ENCODE data around the gene GMDS.
"Not testable (repeated sequence)": the region's sequence is repeated elsewhere in the genome, so short reads cannot be mapped to it uniquely, and the experiment has no call there.

GMDS gene

DNA sequence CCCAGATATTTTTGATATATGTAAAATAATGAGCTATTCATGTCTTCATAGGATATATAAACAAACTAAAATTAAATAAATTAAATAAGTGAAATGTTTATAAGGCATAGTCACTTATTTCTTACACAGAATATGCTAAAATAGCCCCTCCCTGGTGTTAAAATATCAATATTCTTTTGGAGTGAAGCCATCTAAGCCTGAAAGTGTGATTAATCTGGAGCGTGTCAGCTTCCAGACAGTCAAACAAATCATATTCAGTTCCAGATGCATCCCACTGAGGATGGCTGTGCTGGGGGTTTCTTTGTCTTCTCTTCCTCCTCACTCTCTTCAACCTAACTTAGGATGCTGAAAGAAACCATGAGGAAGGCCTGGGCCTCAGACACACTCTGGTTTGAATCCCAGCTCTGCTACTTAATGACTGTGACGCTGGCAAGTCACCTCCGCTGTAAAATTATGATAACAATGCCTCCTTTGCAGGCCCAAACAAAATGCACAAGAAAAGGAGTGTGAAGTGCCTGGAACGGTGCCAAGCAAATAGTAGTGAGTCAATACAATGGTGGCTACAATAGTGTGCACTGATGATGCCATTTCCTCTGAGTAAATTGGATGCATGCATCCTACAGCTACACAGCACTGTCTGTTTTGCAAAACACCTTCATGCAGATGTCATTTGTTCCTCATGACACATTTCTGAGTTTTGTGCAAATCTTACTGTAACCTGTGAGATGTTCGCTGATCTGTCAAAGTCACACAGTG is 474.3 kb downstream of the GMDS start:
- DNase-seq (ENCODE audit: low spot score), result no peak

DNA sequence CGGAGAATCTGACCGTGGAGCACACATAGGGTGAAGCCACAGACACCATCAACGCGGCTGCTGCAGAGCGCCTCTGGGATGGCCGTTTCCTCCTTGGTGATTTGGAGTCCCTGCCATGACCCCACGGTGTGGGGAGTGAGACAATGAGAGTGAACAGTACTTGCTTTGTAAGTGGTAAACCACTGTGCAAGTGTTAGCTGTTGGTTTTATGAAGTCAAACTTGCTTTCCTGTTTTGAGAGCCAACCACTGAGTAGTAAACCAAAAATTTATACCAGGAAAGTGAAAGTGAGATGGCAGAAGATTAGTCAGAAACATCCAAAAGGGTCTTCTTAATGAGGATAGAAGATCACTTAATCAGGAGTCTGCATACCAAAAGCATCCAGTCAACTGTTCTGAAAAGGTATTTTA is 475.0 kb downstream of the GMDS start:
- DNase-seq (ENCODE audit: low spot score), result no peak

DNA sequence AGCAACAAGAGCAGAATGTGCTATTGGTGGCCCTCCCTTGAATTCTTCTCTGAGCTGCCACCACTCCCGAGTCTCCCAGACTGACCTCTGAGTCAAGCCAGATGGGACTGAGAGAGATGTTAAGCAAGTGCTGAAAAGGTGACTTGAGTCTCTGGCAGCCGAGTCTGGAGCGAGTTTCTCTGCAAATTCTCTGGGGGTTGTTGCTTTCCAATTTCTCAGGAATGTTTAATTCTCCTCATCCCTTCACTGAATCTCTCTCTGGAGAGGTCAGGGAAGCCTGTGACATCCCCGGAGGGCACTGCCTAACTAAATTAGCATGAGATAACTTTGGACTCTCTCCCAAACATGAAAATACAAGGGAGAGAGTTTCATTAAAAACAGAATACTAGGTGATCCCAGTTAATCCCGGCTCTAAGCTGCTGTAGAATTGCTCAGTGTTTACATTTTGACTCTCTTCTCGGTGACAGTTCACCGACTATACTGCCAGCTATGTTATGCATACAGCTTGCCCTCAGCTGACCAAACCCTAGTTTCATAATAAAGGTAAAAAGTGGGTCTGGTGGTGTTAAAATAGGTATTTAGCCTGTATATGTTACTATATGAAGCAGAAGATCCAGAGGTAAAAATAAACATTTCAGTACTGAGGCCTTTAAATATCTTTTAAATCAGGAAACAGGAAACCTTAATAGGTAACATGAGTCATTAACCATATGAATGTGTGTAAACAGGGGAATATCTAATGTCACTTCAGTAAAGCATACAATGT is 477.7 kb downstream of the GMDS start:
- no peak for DNase-seq (ENCODE audit: low spot score)

DNA sequence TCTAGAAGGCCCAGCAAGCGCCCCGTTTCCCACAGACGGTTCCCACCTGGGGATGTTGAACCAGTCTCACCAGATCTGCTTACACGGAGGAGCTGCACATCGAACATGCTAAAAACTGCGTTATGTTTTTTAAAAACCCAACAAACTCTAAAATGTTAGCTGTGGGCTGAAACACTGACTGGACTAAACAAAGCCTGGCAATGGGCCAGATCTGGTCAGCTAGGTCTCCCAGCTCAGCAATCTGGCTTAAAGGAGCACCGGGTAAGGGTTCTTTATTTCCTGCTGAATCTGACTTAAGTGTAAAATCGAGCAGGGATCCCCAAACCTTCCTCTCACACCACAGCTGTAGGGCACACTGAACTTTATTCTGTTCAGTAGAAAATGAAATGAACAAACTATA is 478.8 kb downstream of the GMDS start:
- no peak for DNase-seq (ENCODE audit: low spot score)

DNA sequence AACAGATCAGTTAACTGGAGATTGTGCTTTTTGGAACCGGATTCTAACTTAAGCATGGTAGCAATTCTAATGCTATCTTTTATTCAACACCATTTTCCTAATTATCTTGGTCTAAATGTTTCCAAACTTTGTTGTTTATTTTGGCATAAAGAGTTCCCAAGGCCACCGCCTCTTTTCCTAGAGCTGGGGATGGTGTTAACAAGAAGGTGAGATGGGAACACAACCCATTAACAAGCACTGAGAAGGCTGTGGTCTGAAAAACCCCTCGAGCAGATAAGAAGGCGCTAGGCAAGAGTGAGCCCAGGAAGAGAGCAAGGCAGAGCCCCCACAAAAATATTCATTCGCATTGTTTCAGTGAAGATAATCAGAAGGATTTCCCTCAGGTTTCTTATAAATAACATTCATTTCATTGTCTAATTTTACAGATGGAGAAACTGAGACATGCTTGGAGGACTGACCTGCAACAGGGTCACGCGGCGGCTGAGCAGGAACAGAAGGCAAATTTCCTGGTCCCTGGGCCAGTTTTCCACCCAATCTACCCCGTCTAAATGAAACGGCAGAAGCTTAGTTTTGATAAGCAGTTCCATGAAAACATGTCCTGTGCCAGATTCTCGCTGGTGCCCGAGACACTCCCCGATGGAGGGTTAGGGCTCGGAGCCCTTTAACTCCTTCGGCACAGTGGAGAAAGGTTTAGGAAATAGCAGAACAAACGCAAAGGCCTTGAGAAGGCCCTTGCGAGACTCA is 480.1 kb downstream of the GMDS start:
- DNase-seq (ENCODE audit: low spot score), result no peak

DNA sequence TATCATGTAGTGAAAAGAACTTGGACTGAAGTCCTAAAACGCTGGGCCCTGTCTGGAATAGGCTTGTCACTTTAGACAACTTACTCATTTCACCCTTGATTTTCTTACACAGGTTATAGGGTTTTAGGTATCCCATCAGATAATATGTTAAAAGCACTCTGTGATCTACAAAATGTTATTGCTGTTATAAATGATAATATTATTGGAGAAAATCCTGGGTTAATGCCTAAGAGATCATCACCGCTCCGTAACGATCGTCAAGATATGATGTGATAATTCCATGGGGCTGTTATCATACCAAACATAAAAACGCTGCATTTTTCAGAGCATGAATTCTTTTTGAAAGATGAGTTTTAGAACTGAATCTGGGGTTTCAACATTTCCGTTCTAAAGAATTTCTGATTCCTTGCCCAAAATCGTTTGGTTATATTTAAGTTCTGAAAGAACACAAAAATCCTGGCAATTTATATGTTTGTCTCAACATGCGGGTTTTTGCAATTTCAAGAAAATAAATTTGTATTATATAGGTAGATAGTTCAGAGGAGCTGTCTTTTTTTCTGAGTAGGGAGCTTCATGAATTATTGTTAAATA is 480.9 kb downstream of the GMDS start:
- no peak for DNase-seq (ENCODE audit: low spot score)

DNA sequence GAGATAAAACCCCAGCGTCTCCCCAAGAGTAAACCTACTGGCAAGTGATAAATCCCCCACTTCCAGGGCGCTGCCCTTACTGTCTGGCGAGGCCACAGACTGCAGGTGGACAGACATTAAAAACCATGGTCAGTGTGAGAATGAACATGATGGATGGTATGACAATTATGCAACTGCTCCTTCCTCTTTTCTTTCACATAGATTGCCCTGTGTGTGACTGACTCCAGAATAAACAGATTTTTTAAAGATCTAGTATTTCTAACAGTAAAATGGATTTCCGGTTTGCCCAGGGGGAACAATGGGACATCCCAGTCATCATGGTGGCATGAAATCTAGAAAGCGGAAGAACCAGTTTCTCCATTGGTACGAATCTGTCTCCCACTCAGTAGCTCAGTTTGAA is 482.0 kb downstream of the GMDS start:
- no peak for DNase-seq (ENCODE audit: low spot score)

DNA sequence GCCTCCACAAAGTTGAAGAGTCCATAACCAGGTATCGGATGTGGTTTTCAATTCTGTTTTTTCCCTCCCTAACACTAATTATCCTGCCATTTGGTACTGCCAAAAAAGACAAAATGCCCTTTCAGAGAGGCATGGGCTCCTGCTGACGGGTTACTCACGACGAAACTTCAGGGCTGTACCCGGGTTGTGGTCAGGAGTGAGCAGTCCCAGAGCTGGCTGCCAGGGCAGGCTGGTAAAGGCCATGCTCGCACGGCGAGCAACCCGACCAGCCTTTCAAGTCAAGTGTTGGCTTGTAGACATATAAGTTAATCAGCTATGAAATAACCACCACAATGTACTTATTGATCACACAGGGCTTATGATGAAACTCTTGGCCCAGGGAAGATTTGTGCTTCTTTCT is 483.2 kb downstream of the GMDS start:
- DNase-seq (ENCODE audit: low spot score), result no peak

DNA sequence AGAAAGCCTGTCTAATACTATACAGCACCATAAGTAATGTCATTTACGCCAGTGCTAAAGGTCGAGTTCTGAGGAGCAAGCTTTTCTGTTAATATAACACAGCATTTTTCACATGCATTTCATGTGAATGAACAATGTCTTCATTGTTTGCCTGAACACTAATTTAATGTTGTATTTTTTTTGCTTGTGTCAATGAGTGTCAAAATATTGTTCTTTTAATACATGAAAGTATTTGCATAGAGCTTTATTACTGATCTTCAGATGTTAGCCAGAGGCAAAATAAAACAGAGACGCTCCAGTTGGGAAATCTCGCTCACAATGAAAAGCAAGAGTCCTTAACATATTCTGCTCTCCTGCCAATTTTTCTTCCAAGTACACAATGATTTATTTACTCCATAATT is 483.9 kb downstream of the GMDS start:
- DNase-seq (ENCODE audit: low spot score), result peak; percentile 37

DNA sequence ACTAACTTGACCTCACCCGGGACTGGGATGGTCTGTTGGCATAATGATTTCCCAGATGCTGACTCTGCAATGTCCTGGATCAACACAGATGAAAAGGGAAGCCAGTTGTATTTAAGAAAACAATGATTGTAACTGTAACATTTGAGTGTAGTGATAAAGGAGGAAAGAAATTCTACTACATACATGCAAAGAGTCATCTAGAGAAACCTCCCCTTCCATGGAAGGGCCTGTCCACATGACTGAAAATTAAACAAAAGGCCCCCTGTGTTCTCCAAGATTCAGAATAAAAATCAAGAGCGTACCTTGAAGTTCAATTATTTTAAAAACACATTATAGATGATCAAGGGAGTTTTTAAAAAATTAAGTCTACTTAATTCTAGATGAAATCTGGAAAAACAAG is 484.5 kb downstream of the GMDS start:
- DNase-seq (ENCODE audit: low spot score), result no peak

DNA sequence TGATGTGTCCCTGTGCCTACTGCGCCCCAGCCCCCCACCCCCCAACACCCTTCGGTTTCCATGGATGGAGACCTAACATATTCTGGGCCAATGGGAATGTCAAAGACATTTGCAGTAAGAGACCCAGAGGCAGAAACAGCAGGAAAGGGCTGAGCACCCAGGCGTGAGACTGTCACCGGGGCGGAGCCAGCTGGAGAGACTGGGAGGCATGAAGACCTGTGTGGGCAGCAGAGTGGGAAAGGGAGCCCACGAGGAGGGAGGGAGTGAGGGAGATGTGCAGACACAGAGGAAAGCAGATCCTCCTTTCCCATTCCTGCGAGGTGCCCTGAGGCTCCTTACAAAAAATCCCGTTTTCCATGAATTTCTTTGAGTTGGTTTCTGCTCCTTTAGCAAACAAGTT is 485.5 kb downstream of the GMDS start:
- DNase-seq (ENCODE audit: low spot score), result no peak

DNA sequence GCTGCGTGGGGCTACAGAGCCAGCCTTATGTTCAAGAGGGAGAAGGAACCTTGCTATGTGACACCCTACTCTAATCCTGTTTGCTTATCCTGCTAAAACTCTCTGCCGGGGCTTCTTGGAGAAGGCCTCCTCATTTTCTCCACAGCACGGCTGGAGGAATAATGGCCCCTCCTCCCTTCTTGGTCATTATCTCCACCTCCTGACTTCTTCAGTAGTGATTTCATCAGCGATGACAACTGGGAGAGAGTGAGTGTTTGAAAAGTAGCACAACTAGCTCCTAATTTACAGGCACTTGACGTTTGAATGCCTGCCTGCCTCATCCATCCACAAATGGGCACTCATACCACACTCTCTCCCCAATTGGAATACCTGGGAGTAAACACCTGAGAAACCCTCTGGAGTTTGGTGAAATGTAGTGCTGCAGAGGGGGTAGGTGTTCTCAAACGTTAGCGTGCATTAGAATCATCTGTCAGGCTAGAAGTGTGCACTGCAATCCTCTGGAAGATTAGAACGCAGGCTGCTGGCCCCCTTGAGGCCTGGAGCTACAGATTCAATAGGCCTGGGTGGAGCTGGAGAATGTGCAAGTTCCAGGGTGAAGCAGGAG is 487.2 kb downstream of the GMDS start:
- no peak for DNase-seq (ENCODE audit: low spot score)

DNA sequence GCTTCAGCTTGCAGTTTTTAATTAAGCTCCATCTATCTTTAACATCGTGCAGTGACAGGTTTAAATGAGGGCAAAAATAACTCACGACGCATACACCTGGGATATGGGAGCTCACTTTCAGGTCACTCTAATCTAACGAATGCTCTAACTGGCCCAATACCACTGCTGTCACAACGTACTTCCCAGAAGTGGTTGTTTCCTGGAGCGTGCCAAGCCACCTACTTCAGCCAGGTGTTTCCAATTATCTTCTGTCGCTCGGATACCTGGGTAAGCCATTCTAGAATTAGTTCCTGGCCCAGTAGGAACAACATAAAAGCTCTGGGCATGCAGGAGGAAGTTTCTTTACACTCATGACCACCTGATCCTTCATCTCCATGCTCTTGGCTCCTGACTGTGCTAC is 488.3 kb downstream of the GMDS start:
- no peak for DNase-seq (ENCODE audit: low spot score)

DNA sequence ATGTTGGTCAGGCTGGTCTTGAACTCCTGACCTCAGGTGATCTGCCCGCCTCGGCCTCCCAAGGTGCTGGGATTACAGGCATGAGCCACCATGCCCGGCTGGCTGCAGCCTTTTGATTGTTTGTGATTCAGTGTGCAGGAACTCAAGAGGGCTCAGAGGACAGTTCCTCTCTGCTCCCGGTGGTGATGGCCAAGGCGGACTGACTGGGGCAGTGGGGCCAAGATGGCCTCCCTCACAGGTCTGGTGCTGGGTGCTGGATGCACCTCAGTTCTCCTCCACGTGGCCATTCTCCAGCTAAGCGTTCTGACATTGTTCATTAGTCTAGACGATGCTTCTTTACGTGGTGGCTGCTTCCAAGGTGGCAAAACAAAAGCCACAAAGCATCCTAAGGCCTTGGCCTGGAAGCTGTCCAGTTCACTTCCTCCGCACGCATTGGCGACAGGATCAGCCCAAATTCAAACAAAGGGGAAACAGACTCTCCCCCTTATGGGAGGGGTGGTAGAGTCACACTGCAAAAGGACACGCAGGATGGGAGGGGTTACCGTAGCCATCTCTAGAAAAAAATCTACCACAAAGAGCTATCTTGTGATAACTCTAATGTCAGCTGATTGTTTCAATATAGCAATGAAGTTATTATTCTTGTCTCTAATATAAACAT is 488.8 kb downstream of the GMDS start:
- no peak for DNase-seq (ENCODE audit: low spot score)

DNA sequence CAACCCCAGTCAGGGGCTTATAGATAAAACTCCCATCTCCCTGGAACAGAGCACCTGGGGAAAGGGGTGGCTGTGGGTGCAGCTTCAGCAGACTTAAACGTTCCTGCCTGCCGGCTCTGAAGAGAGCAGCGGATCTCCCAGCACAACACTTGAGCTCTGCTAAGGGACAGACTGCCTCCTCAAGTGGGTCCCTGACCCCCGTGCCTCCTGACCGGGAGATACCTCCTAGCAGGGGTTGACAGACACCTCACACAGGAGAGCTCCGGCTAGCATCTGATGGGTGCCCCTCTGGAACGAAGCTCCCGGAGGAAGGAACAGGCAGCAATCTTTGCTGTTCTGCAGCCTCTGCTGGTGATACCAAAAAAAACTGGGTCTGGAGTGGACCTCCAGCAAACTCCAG is 494.3 kb downstream of the GMDS start:
- not testable (repeated sequence) for DNase-seq (ENCODE audit: low spot score)

DNA sequence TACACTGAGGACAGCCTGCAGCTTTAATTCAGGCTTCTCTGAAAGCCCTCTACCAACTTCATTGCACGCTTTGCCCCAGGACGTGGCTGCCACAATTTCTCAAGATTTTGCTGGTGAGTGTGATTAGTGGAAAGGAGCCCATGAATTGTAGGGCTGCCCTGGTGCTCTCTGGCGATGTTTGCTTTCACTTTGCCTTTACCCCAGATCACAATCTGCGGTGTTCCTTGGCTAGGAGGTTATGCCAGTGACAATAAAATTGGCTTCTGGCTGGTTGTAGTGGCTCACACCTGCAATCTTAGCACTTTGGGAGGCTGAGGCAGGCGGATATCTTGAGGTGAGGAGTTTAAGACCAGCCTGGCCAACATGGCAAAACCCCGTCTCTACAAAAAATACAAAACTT is 496.4 kb downstream of the GMDS start:
- no peak for DNase-seq (ENCODE audit: low spot score)

DNA sequence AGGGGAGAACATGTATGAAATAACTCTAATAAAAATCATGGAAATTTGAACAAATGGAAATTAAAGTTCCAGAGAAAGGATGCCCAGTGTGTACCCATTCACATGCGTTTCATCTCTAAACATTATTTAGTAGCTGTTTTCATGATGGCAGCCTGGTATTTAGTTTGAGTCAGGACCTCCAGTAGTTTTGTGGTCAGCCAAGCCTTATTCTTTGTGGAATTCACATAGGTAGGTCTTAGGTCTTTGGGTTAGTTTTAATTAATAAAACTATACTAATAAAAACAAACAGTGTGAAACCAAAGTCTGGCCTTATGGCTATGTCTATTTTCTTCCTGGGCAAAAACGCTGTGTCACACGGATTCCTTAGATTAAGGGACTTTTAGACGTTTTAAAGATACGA is 497.9 kb downstream of the GMDS start:
- DNase-seq (ENCODE audit: low spot score), result no peak

DNA sequence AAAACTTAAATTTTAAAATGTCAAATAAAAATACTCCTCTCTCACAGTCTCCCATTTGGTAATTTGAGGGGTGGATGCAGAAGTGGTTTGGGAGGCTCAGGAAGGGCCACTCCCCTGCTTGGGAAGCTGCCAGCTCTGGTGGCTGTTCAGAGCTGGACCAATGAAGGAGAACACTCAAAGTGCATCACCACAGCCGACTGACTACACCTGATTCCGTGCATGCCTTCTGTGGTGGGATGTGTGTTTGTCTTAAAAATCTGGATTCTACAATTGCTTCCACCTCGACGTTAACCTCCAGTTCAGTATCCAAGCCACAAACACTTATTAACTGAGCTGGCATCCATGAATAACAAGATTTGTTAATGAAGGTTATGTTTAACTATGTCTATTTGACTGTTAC is 498.4 kb downstream of the GMDS start:
- no peak for DNase-seq (ENCODE audit: low spot score)

DNA sequence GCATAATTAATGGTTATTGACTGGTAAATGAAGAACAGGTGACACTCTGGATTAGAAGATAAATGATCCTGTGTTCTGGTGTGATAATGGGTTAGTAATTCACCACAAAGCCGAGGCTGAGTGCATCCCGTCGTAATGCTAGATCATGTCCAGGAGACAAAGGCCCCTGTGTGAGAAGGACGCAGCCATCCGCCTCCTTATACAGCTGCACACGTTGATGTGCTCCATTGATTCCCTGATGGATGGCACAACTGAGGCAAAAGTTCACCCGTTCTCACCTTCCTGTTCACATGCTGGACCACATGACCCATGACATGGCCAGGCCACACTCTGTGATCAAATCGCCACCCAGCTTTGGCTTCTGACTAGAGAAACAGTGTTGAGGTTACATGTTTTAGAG is 499.6 kb downstream of the GMDS start:
- peak; percentile 36 for DNase-seq (ENCODE audit: low spot score)

DNA sequence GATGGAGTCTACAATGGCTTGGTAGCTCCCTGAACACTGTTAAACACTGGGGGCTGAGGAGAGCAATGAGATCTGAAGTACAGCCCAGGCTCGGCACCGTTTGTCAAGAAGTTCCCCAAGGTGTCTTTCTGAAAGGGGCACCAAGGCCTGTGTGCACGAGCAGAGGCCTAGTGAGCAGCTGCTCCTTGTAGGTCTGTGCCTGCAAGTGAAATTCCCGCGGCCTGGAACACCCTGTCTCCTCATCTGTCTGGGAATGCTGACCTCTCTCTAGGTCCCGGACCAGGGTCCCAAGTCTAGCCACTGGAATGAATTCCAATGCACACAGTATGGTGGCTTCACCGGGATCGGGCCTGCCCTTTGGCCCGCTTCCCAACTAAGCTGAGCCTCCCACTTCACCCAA is 500.9 kb downstream of the GMDS start:
- no peak for DNase-seq (ENCODE audit: low spot score)

DNA sequence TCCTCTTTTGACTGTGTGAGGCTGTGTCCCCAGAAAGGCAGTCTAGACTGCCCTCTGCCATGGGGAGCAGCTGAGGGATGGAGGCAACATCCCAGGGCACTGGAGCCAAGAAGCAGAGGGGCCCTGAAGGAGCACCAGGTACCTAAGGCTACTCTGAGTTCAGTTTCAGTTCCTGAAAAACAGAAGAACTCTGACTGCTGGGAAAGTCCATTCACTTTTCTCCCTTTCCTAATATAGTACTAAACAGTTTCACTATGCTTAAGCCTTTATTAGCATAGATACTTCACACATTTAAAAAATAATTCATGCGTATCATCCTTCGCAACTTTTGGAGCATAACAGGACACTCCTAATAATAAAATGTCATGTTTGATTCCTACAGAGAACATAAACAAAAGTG is 505.7 kb downstream of the GMDS start:
- DNase-seq (ENCODE audit: low spot score), result no peak

DNA sequence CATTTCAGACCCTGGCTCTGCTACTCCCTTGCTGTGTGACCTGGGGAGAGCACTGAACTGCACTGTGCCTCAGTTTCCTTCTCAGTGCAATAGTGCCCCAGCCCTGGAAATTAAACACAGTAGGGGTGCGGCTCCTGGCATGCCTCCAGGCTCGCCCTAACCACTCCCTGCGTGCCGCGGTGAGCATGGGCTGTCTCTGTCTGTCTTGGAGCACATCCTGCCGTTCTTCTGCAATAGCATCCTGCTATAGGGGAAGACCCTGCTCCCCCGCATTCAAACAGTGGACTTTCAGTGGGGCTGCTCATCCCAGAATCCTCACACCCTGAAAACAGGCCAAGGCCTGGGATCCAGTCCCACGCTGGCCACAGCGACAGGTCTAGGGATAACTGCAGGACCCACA is 506.2 kb downstream of the GMDS start:
- DNase-seq (ENCODE audit: low spot score), result no peak
